GM23338 (cell line): ENCODE measurements around the gene SAMHD1. TPM values are rescaled to one million over a fixed set of nuclear protein-coding genes. Genes with fewer than 3 reads are reported as not detected.

Experiments used
- ATAC-seq: fragments of 200-7000 bp; cut with Tn5 transposase; 3 replicates; pipeline ENCODE4 v1.9.1; 2020
- DNase-seq: peaks from one replicate; pipeline ENCODE4 v3.0.0-alpha.2; 2015; ENCODE audit warnings: low spot score
- H2AFZ ChIP-seq: fragments of 200-600 bp; sonication (generic); 2 replicates; pipeline ENCODE4 v1.8.0; 2016; ENCODE audit warnings: antibody characterized with exemption, mild to moderate bottlenecking, moderate library complexity
- H3F3A ChIP-seq: fragments of 200-600 bp; sonication (generic); replicated peaks from 2 replicates; pipeline ENCODE4 v1.8.0; 2017; ENCODE audit warnings: antibody characterized with exemption, mixed run types, low read depth
- H3K27ac ChIP-seq: fragments of 200-600 bp; sonication (generic); 2 replicates; pipeline ENCODE4 v1.6.1; 2016; ENCODE audit warnings: low read depth
- H3K27me3 ChIP-seq: fragments of 200-600 bp; sonication (generic); 2 replicates; pipeline ENCODE4 v1.8.0; 2016; ENCODE audit warnings: mild to moderate bottlenecking, mixed run types, moderate library complexity; ENCODE audit not compliant: insufficient read depth
- H3K36me3 ChIP-seq: fragments of 200-600 bp; sonication (generic); 2 replicates; pipeline ENCODE4 v1.8.0; 2016; ENCODE audit warnings: mild to moderate bottlenecking; ENCODE audit not compliant: insufficient read depth
- H3K4me1 ChIP-seq: fragments of 200-600 bp; sonication (generic); 2 replicates; pipeline ENCODE4 v1.8.0; 2016; ENCODE audit warnings: mild to moderate bottlenecking, moderate library complexity; ENCODE audit not compliant: insufficient read depth
- H3K4me2 ChIP-seq: fragments of 200-600 bp; sonication (generic); 2 replicates; pipeline ENCODE4 v1.7.1; 2017; ENCODE audit warnings: mixed run types
- H3K4me3 ChIP-seq: fragments of 200-600 bp; sonication (generic); 2 replicates; pipeline ENCODE4 v1.6.1; 2016; ENCODE audit warnings: mixed run types
- H3K79me2 ChIP-seq: fragments of 200-600 bp; sonication (generic); replicated peaks from 2 replicates; pipeline ENCODE4 v1.8.0; 2017; ENCODE audit warnings: mild to moderate bottlenecking; ENCODE audit not compliant: insufficient read depth
- H3K9me2 ChIP-seq: fragments of 200-600 bp; sonication (generic); 2 replicates; pipeline ENCODE4 v1.8.0; 2017; ENCODE audit not compliant: insufficient read depth
- H4K20me1 ChIP-seq: fragments of 200-600 bp; sonication (generic); replicated peaks from 2 replicates; pipeline ENCODE4 v1.8.0; 2017; ENCODE audit warnings: mild to moderate bottlenecking; ENCODE audit not compliant: insufficient read depth
- H3K27ac Mint-ChIP-seq: 2 replicates; pipeline ENCODE4 v1.8.0; 2020; ENCODE audit warnings: inconsistent platforms, mild to moderate bottlenecking, moderate library complexity, mixed read lengths
- H3K27me3 Mint-ChIP-seq: 3 replicates; pipeline ENCODE4 v1.8.0; 2022; ENCODE audit warnings: low read depth, mild to moderate bottlenecking, moderate library complexity, mixed read lengths, inconsistent platforms; ENCODE audit not compliant: insufficient read depth, poor library complexity
- H3K36me3 Mint-ChIP-seq: 3 replicates; pipeline ENCODE4 v1.8.0; 2021; ENCODE audit warnings: low read depth, mild to moderate bottlenecking, inconsistent platforms, moderate library complexity, mixed read lengths
- H3K4me1 Mint-ChIP-seq: 3 replicates; pipeline ENCODE4 v1.8.0; 2020; ENCODE audit warnings: mild to moderate bottlenecking, inconsistent platforms, mixed read lengths
- H3K4me3 Mint-ChIP-seq: 3 replicates; pipeline ENCODE4 v1.8.0; 2021; ENCODE audit warnings: moderate library complexity, mild to moderate bottlenecking, inconsistent platforms, mixed read lengths
- H3K9me3 Mint-ChIP-seq: 3 replicates; pipeline ENCODE4 v1.8.0; 2020; ENCODE audit warnings: moderate library complexity, mild to moderate bottlenecking, inconsistent platforms, mixed read lengths
- CREB1 ChIP-seq: fragments of 250-450 bp; sonication (Bioruptor Pico); IDR thresholded peaks from 2 replicates; pipeline ENCODE4 v1.5.0; 2020; ENCODE audit warnings: low read depth, mild to moderate bottlenecking, moderate library complexity
- EZH2phosphoT487 ChIP-seq: fragments of 200-600 bp; sonication (generic); IDR thresholded peaks from one replicate; pipeline ENCODE4 v1.8.1; 2018; ENCODE audit warnings: antibody characterized with exemption; ENCODE audit not compliant: unreplicated experiment
- JUNB ChIP-seq: IDR thresholded peaks from one replicate; pipeline ENCODE4 v1.6.1; 2016; ENCODE audit warnings: antibody characterized with exemption; ENCODE audit not compliant: unreplicated experiment
- NANOG ChIP-seq: IDR thresholded peaks from 2 replicates; pipeline ENCODE4 v1.6.1; 2016; ENCODE audit warnings: antibody characterized with exemption, borderline replicate concordance
- POLR2AphosphoS5 ChIP-seq: IDR thresholded peaks from 2 replicates; pipeline ENCODE4 v1.6.1; 2016; ENCODE audit warnings: antibody characterized with exemption, low read depth
- ZNF114 ChIP-seq: fragments of 250-450 bp; sonication (Bioruptor Pico); IDR thresholded peaks from 2 replicates; pipeline ENCODE4 v1.5.0; 2020; ENCODE audit warnings: mild to moderate bottlenecking, moderate library complexity
- ZNF331 ChIP-seq: fragments of 250-450 bp; sonication (Bioruptor Pico); IDR thresholded peaks from 2 replicates; pipeline ENCODE4 v1.5.0; 2020; ENCODE audit warnings: low read depth, mild to moderate bottlenecking, moderate library complexity
- polyA plus RNA-seq: library from polyadenylated mRNA; unstranded; fragments of >200 nt; fragmentation: Nextera tagmentation; extraction: Ambion mirVana; gene quantifications from 2 replicates; pipeline ENCODE4 v1.2.1, GENCODE V29; 2016
- total RNA-seq: library from RNA; depleted of rRNA; stranded (reverse); fragments of >200 nt; shearing (Covaris generic); gene quantifications from 2 replicates; pipeline ENCODE4 v1.2.3, GENCODE V29; 2014
- TF ChIP-seq, protein P1 (sequence below): IDR thresholded peaks from 2 replicates; pipeline ENCODE4 v1.6.1; 2016; ENCODE audit warnings: antibody characterized with exemption
- TF ChIP-seq, protein P2 (sequence below): fragments of 250-450 bp; sonication (Bioruptor Pico); IDR thresholded peaks from 2 replicates; pipeline ENCODE4 v1.5.0; 2020; ENCODE audit warnings: mild to moderate bottlenecking, moderate library complexity
- TF ChIP-seq, protein P3 (sequence below): IDR thresholded peaks from one replicate; pipeline ENCODE4 v1.6.1; 2018; ENCODE audit warnings: antibody characterized with exemption; ENCODE audit not compliant: unreplicated experiment

Gene SAMHD1
- total and polyA plus RNA-seq, 2 experiments from 2014 or later, result 21.9 to 45.4 TPM

DNA sequence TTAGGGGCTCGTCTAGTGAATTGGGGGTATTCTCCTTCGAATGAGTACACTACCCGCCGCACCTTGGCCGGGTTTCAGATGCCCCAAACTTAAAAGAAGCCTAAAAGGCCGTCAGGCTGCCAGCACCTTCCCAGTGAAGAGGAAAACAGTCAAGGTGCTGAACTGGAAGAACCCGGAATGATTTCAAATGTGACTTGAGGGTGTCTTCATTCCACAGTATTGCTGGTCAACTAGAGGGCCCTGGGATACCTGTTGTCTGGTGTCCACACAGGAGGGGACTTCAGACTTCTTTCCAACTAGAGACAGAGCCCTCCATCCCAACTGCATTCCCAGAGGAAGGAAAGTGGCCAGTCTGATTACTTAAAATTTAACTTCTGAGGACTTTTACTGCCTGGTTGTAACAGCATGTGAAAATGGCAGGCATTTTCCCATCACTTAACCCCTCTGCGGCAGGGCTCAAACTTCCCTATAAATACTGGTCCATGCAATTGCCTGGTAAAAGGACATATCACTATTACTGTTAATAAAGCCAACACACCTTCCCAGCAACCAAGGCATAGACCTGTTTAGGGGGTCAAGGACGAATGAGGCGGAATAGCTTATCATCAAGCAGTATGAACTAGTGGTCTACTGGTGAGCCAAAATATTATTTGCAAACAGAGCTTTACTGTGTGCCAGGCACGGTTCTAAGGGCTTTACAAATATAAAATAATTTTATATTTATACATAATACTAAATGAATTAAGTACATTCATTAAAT lies 651 bp upstream of the SAMHD1 start:
- H3K79me2 ChIP-seq, result peaks cover 10% of the 10 kb centered on the region
- peak overlapping the region; percentile 85 for H3K4me2 ChIP-seq
- peak overlapping the region; percentile 93 for H3K4me3 Mint-ChIP-seq
- no peaks in the 10 kb centered on the region for H3K9me2 ChIP-seq
- peaks cover 23% of the 10 kb centered on the region for H3K4me1 ChIP-seq
- 0 out of 2 replicates have a peak overlapping the region, but pooled peaks have one; percentile 40 for H3K27ac Mint-ChIP-seq
- H3K9me3 Mint-ChIP-seq, result peaks cover 1% of the 10 kb centered on the region; the same call in 1 of the 3 replicates
- H3F3A ChIP-seq, result 0 out of 2 replicates have a peak, but pooled peaks cover 4% of the 10 kb centered on the region
- DNase-seq (no peak), ATAC-seq (peak; percentile 6; the same call in 1 of the 3 replicates)
- no peaks in the 10 kb centered on the region for H3K27me3 ChIP-seq
- peaks cover 8% of the 10 kb centered on the region; the same call in 2 of the 3 replicates for H3K36me3 Mint-ChIP-seq
- H2AFZ ChIP-seq, result peak overlapping the region; percentile 86
- H3K4me3 ChIP-seq, result peak overlapping the region; percentile 90
- TF ChIP-seq ZNF114 (CRISPR knock-in tag) (no peak), ZNF331 (no peak), EZH2phosphoT487 (no peak), CREB1 (CRISPR knock-in tag) (no peak), JUNB (no peak), POLR2AphosphoS5 (no peak), NANOG (no peak)
- TF ChIP-seq, protein P1, sequence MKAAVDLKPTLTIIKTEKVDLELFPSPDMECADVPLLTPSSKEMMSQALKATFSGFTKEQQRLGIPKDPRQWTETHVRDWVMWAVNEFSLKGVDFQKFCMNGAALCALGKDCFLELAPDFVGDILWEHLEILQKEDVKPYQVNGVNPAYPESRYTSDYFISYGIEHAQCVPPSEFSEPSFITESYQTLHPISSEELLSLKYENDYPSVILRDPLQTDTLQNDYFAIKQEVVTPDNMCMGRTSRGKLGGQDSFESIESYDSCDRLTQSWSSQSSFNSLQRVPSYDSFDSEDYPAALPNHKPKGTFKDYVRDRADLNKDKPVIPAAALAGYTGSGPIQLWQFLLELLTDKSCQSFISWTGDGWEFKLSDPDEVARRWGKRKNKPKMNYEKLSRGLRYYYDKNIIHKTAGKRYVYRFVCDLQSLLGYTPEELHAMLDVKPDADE, result no peak
- TF ChIP-seq, protein P2, sequence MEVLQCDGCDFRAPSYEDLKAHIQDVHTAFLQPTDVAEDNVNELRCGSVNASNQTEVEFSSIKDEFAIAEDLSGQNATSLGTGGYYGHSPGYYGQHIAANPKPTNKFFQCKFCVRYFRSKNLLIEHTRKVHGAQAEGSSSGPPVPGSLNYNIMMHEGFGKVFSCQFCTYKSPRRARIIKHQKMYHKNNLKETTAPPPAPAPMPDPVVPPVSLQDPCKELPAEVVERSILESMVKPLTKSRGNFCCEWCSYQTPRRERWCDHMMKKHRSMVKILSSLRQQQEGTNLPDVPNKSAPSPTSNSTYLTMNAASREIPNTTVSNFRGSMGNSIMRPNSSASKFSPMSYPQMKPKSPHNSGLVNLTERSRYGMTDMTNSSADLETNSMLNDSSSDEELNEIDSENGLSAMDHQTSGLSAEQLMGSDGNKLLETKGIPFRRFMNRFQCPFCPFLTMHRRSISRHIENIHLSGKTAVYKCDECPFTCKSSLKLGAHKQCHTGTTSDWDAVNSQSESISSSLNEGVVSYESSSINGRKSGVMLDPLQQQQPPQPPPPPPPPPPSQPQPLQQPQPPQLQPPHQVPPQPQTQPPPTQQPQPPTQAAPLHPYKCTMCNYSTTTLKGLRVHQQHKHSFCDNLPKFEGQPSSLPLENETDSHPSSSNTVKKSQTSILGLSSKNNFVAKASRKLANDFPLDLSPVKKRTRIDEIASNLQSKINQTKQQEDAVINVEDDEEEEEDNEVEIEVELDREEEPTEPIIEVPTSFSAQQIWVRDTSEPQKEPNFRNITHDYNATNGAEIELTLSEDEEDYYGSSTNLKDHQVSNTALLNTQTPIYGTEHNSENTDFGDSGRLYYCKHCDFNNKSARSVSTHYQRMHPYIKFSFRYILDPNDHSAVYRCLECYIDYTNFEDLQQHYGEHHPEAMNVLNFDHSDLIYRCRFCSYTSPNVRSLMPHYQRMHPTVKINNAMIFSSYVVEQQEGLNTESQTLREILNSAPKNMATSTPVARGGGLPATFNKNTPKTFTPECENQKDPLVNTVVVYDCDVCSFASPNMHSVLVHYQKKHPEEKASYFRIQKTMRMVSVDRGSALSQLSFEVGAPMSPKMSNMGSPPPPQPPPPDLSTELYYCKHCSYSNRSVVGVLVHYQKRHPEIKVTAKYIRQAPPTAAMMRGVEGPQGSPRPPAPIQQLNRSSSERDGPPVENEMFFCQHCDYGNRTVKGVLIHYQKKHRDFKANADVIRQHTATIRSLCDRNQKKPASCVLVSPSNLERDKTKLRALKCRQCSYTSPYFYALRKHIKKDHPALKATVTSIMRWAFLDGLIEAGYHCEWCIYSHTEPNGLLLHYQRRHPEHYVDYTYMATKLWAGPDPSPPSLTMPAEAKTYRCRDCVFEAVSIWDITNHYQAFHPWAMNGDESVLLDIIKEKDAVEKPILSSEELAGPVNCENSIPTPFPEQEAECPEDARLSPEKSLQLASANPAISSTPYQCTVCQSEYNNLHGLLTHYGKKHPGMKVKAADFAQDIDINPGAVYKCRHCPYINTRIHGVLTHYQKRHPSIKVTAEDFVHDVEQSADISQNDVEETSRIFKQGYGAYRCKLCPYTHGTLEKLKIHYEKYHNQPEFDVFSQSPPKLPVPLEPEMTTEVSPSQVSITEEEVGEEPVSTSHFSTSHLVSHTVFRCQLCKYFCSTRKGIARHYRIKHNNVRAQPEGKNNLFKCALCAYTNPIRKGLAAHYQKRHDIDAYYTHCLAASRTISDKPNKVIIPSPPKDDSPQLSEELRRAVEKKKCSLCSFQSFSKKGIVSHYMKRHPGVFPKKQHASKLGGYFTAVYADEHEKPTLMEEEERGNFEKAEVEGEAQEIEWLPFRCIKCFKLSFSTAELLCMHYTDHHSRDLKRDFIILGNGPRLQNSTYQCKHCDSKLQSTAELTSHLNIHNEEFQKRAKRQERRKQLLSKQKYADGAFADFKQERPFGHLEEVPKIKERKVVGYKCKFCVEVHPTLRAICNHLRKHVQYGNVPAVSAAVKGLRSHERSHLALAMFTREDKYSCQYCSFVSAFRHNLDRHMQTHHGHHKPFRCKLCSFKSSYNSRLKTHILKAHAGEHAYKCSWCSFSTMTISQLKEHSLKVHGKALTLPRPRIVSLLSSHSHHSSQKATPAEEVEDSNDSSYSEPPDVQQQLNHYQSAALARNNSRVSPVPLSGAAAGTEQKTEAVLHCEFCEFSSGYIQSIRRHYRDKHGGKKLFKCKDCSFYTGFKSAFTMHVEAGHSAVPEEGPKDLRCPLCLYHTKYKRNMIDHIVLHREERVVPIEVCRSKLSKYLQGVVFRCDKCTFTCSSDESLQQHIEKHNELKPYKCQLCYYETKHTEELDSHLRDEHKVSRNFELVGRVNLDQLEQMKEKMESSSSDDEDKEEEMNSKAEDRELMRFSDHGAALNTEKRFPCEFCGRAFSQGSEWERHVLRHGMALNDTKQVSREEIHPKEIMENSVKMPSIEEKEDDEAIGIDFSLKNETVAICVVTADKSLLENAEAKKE (CRISPR knock-in tag), result no peak
- TF ChIP-seq, protein P3, sequence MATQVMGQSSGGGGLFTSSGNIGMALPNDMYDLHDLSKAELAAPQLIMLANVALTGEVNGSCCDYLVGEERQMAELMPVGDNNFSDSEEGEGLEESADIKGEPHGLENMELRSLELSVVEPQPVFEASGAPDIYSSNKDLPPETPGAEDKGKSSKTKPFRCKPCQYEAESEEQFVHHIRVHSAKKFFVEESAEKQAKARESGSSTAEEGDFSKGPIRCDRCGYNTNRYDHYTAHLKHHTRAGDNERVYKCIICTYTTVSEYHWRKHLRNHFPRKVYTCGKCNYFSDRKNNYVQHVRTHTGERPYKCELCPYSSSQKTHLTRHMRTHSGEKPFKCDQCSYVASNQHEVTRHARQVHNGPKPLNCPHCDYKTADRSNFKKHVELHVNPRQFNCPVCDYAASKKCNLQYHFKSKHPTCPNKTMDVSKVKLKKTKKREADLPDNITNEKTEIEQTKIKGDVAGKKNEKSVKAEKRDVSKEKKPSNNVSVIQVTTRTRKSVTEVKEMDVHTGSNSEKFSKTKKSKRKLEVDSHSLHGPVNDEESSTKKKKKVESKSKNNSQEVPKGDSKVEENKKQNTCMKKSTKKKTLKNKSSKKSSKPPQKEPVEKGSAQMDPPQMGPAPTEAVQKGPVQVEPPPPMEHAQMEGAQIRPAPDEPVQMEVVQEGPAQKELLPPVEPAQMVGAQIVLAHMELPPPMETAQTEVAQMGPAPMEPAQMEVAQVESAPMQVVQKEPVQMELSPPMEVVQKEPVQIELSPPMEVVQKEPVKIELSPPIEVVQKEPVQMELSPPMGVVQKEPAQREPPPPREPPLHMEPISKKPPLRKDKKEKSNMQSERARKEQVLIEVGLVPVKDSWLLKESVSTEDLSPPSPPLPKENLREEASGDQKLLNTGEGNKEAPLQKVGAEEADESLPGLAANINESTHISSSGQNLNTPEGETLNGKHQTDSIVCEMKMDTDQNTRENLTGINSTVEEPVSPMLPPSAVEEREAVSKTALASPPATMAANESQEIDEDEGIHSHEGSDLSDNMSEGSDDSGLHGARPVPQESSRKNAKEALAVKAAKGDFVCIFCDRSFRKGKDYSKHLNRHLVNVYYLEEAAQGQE, result no peak
- no peaks in the 10 kb centered on the region for H3K36me3 ChIP-seq
- no peaks in the 10 kb centered on the region; the same call in 1 of the 2 replicates for H4K20me1 ChIP-seq
- peak overlapping the region; percentile 7; the same call in 1 of the 2 replicates for H3K27ac ChIP-seq
- H3K27me3 Mint-ChIP-seq, result peaks cover 16% of the 10 kb centered on the region
- peaks cover 23% of the 10 kb centered on the region for H3K4me1 Mint-ChIP-seq
